Hematopoietic multipotent progenitor cell treated with erythropoietin and hydrocortisone succinate and interleukin-3 and kit ligand, for 6 days (in vitro differentiated cells): ENCODE data around the gene SLC24A3.

Source experiments
- DNase-seq: peaks from one replicate; pipeline ENCODE4 v3.0.0-alpha.2; 2015

SLC24A3 gene

GRCh38 chr20:19695081-19695480, 482.6 kb downstream of the SLC24A3 start:
- no peak for DNase-seq

- DNase-seq: no peak
Observed at GRCh38 chr20:19696620-19697019, 484.2 kb downstream of the SLC24A3 start.

GRCh38 chr20:19697415-19697814, 485.0 kb downstream of the SLC24A3 start:
- DNase-seq: no peak

- DNase-seq: no peak
Observed at GRCh38 chr20:19699180-19699971, 486.9 kb downstream of the SLC24A3 start.

GRCh38 chr20:19701429-19701828, 489.0 kb downstream of the SLC24A3 start:
- no peak for DNase-seq

- DNase-seq: no peak
Observed at GRCh38 chr20:19706463-19706862, 494.0 kb downstream of the SLC24A3 start.

GRCh38 chr20:19709635-19710335, 497.3 kb downstream of the SLC24A3 start:
- no peak for DNase-seq

- no peak for DNase-seq
Observed at GRCh38 chr20:19710336-19711120, 498.1 kb downstream of the SLC24A3 start.

GRCh38 chr20:19711126-19711525, 498.7 kb downstream of the SLC24A3 start:
- DNase-seq: no peak

- no peak for DNase-seq
Observed at GRCh38 chr20:19712721-19713260, 500.3 kb downstream of the SLC24A3 start.

- no peak for DNase-seq
Observed at GRCh38 chr20:19713822-19714578, 501.6 kb downstream of the SLC24A3 start.

GRCh38 chr20:19714579-19714840, 502.1 kb downstream of the SLC24A3 start:
- no peak for DNase-seq

GRCh38 chr20:19715986-19716385, 503.5 kb downstream of the SLC24A3 start:
- DNase-seq: no peak

GRCh38 chr20:19718880-19719279, 506.4 kb downstream of the SLC24A3 start:
- no peak for DNase-seq

GRCh38 chr20:19720991-19721390, 508.5 kb downstream of the SLC24A3 start:
- no peak for DNase-seq

GRCh38 chr20:19723051-19723450, 510.6 kb downstream of the SLC24A3 start:
- no peak for DNase-seq

GRCh38 chr20:19723813-19724430, 511.5 kb downstream of the SLC24A3 start:
- DNase-seq: no peak

- no peak for DNase-seq
Observed at GRCh38 chr20:19725373-19725772, 512.9 kb downstream of the SLC24A3 start.

GRCh38 chr20:19725814-19726525, 513.5 kb downstream of the SLC24A3 start:
- no peak for DNase-seq

GRCh38 chr20:19727251-19727847, 514.9 kb downstream of the SLC24A3 start:
- no peak for DNase-seq

- no peak for DNase-seq
Observed at GRCh38 chr20:19729672-19730071, 517.2 kb downstream of the SLC24A3 start.
